K562 (cell line): ENCODE data around the gene ADNP. TPM values are rescaled to one million over a fixed set of nuclear protein-coding genes. Genes with fewer than 3 reads are reported as not detected.

Experiments used
- ASH1L ChIP-seq: fragments of 450-650 bp; IDR thresholded peaks from 2 replicates; pipeline ENCODE4 v1.6.1; 2018; ENCODE audit warnings: borderline replicate concordance, mild to moderate bottlenecking, low read depth; ENCODE audit not compliant: partially characterized antibody
- BHLHE40 ChIP-seq: IDR thresholded peaks from 2 replicates; pipeline ENCODE4 v1.6.1; 2011; ENCODE audit warnings: low read length, improper control_type of control experiment
- BRCA1 ChIP-seq, 2 experiments: fragments of 450-650 bp in 1 of 2; sonication (generic) in 1 of 2; formaldehyde crosslinking in 1 of 2; IDR thresholded peaks; 2 replicates each; pipeline versions ENCODE4 v1.5.0 to v1.6.1; 2017 to 2020; ENCODE audit warnings: mild to moderate bottlenecking in 1 of 2, missing genetic modification reagents in 1 of 2
- BRF1 ChIP-seq: IDR thresholded peaks from 3 replicates; pipeline ENCODE4 v1.6.1; 2011; ENCODE audit warnings: borderline replicate concordance, mild to moderate bottlenecking; ENCODE audit not compliant: insufficient read length; ENCODE audit errors: extremely low read depth
- CBX1 ChIP-seq: sonication (generic); IDR thresholded peaks from 2 replicates; pipeline ENCODE4 v1.6.1; 2016; ENCODE audit warnings: antibody characterized with exemption, low read depth, mild to moderate bottlenecking
- CREBBP ChIP-seq: IDR thresholded peaks from one replicate; pipeline ENCODE4 v1.6.1; 2012; ENCODE audit warnings: low read depth, mild to moderate bottlenecking, control low read depth, inconsistent platforms, low read length
- ELK3 ChIP-seq: fragments of 450-650 bp; formaldehyde crosslinking; IDR thresholded peaks from 2 replicates; pipeline ENCODE4 v1.4.0; 2020; ENCODE audit warnings: mild to moderate bottlenecking
- GMEB1 ChIP-seq: fragments of 250-450 bp; sonication (Bioruptor Pico); IDR thresholded peaks from 2 replicates; pipeline ENCODE4 v1.4.0; 2020; ENCODE audit warnings: mild to moderate bottlenecking
- HINFP ChIP-seq: fragments of 450-650 bp; conservative IDR thresholded peaks from 2 replicates; pipeline ENCODE4 v1.6.1; 2016; ENCODE audit warnings: missing genetic modification characterization, low read depth, mild to moderate bottlenecking, control low read depth, missing compliant biosample characterization
- HNRNPL ChIP-seq: fragments of 200-400 bp; formaldehyde crosslinking; IDR thresholded peaks from 2 replicates; pipeline ENCODE4 v1.6.1; 2017; ENCODE audit warnings: low read depth, mild to moderate bottlenecking, low read length
- KDM5B ChIP-seq: fragments of 200-600 bp; sonication (generic); IDR thresholded peaks from 2 replicates; pipeline ENCODE4 v1.6.1; 2012; ENCODE audit warnings: low read depth, mild to moderate bottlenecking, moderate library complexity, low read length, control low read depth, inconsistent platforms; ENCODE audit not compliant: insufficient replicate concordance
- MEF2D ChIP-seq: conservative IDR thresholded peaks from 2 replicates; pipeline ENCODE4 v1.6.1; 2016; ENCODE audit warnings: low read depth, missing genetic modification characterization, missing compliant biosample characterization
- POLR2AphosphoS2 ChIP-seq: IDR thresholded peaks from 2 replicates; pipeline ENCODE4 v1.6.1; 2012; ENCODE audit warnings: low read length, improper control_type of control experiment
- ZC3H8 ChIP-seq: fragments of 450-650 bp; IDR thresholded peaks from 2 replicates; pipeline ENCODE4 v1.6.1; 2017
- ZNF436 ChIP-seq: fragments of 250-450, 450-650 bp; sonication (Bioruptor Pico); formaldehyde crosslinking; IDR thresholded peaks from 2 replicates; pipeline ENCODE4 v1.7.0; 2020; ENCODE audit warnings: mild to moderate bottlenecking
- ZNF518B ChIP-seq: fragments of 250-450 bp; sonication (Bioruptor Pico); IDR thresholded peaks from 2 replicates; pipeline ENCODE4 v1.5.0; 2021; ENCODE audit warnings: mild to moderate bottlenecking, moderate library complexity
- ZNF561 ChIP-seq: fragments of 450-650 bp; formaldehyde crosslinking; conservative IDR thresholded peaks from 2 replicates; pipeline ENCODE4 v1.4.0; 2020; ENCODE audit warnings: mild to moderate bottlenecking, moderate library complexity
- polyA plus RNA-seq, 8 experiments: library from polyadenylated mRNA; depleted of rRNA in 4 of 8; stranded (reverse) in 5 of 8; unstranded in 3 of 8; fragments of >200 nt; fragmentation: Nextera tagmentation in 2 of 8; fragmentation: Illumina TruSeq in 1 of 8; extraction: Ambion mirVana in 2 of 8; extraction: Trizol in 1 of 8; gene quantifications; 2 replicates each; pipeline versions ENCODE4 v1.2.1 to v1.2.3, GENCODE V29; 2011 to 2014; ENCODE audit warnings: inconsistent platforms in 1 of 8, missing spikeins in 1 of 8
- total RNA-seq, 7 experiments: library from RNA; depleted of rRNA in 6 of 7; stranded (reverse); fragments of >200 nt in 6 of 7; fragmentation: Illumina TruSeq in 2 of 7; extraction: Trizol in 2 of 7; gene quantifications; 2 replicates each; pipeline versions ENCODE4 v1.2.1 to v1.2.3, GENCODE V29; 2011 to 2021; ENCODE audit warnings: low replicate concordance in 1 of 7

The ADNP gene
- total and polyA plus RNA-seq, 9 of the 15 experiments (the other 6 are each of a cell fraction or from before 2014, with no cell fraction given): 17.8 to 59.9 (median 25.3) TPM

- no peak for TF ChIP-seq BRF1
- TF ChIP-seq HINFP (tag): no peak
- no peak for TF ChIP-seq HNRNPL
- no peak for TF ChIP-seq GMEB1
- no peak for TF ChIP-seq POLR2AphosphoS2
- no peak for TF ChIP-seq MEF2D (tag)
- TF ChIP-seq BHLHE40: peak; percentile 90
- 0 out of 2 replicates have a peak, but pooled peaks have one; percentile 10 for TF ChIP-seq CBX1
- no peak for TF ChIP-seq ZNF518B (CRISPR knock-in tag)
- peak; percentile 84 for TF ChIP-seq ASH1L
- TF ChIP-seq ELK3 (CRISPR knock-in tag): no peak
- TF ChIP-seq ZNF436: no peak
- no peak for TF ChIP-seq CREBBP
- no peak for TF ChIP-seq ZNF561 (CRISPR knock-in tag)
- peak; percentile 12 for TF ChIP-seq KDM5B
- TF ChIP-seq BRCA1 (IDR thresholded peaks at IDR 0.05): no peak
- TF ChIP-seq BRCA1 (CRISPR knock-in tag; IDR thresholded peaks at IDR 0.05): 0 out of 2 replicates have a peak, but pooled peaks have one; percentile 75
- no peak for TF ChIP-seq ZC3H8
Measured at GRCh38 chr20:50958615-50959542, 27.6 kb upstream of the ADNP start, which contains the start of gene MOCS3 (continued).
